Fibroblast of peridontal ligament (primary cell): Measurements from ENCODE around the gene NLK.

ENCODE experiments used
- DNase-seq: peaks from one replicate; pipeline ENCODE4 v3.0.0-alpha.2; 2010; ENCODE audit errors: extremely low read depth

NLK gene

GRCh38 chr17:28113269-28113668 lies 70.8 kb downstream of the NLK start:
- no peak for DNase-seq

- no peak for DNase-seq
These were observed 72.6 kb downstream of the NLK start for GRCh38 chr17:28115046-28115445.

GRCh38 chr17:28117304-28117703 lies 74.8 kb downstream of the NLK start:
- no peak for DNase-seq

GRCh38 chr17:28118362-28118761 lies 75.9 kb downstream of the NLK start:
- DNase-seq: peak; percentile 37

GRCh38 chr17:28119046-28119445 lies 76.6 kb downstream of the NLK start:
- DNase-seq: no peak

- DNase-seq: no peak
These were observed 77.1 kb downstream of the NLK start for GRCh38 chr17:28119560-28119959.

- DNase-seq: no peak
These were observed 78.3 kb downstream of the NLK start for GRCh38 chr17:28120766-28121165.

- no peak for DNase-seq
These were observed 82.5 kb downstream of the NLK start for GRCh38 chr17:28124962-28125361.

GRCh38 chr17:28125526-28126378 lies 83.3 kb downstream of the NLK start:
- DNase-seq: no peak

- no peak for DNase-seq
These were observed 84.7 kb downstream of the NLK start for GRCh38 chr17:28127196-28127595.

GRCh38 chr17:28128779-28129178 lies 86.3 kb downstream of the NLK start:
- no peak for DNase-seq

- DNase-seq: no peak
These were observed 88.0 kb downstream of the NLK start for GRCh38 chr17:28130472-28130871.

GRCh38 chr17:28131599-28131998 lies 89.1 kb downstream of the NLK start:
- DNase-seq: peak; percentile 42

GRCh38 chr17:28133562-28133970 lies 91.1 kb downstream of the NLK start:
- peak; percentile 63 for DNase-seq

GRCh38 chr17:28136923-28137322 lies 94.4 kb downstream of the NLK start:
- no peak for DNase-seq

GRCh38 chr17:28139822-28140221 lies 97.3 kb downstream of the NLK start:
- no peak for DNase-seq

- DNase-seq: no peak
These were observed 98.8 kb downstream of the NLK start for GRCh38 chr17:28141313-28141712.

GRCh38 chr17:28141773-28142172 lies 99.3 kb downstream of the NLK start:
- no peak for DNase-seq

- no peak for DNase-seq
These were observed 99.8 kb downstream of the NLK start for GRCh38 chr17:28142305-28142704.

- DNase-seq: no peak
These were observed 101.5 kb downstream of the NLK start for GRCh38 chr17:28144019-28144418.

- DNase-seq: peak; percentile 8
These were observed 102.9 kb downstream of the NLK start for GRCh38 chr17:28145348-28145747.

- no peak for DNase-seq
These were observed 104.5 kb downstream of the NLK start for GRCh38 chr17:28147017-28147416.

- DNase-seq: peak; percentile 35
These were observed 108.5 kb downstream of the NLK start for GRCh38 chr17:28151001-28151400.

GRCh38 chr17:28154214-28154613 lies 111.7 kb downstream of the NLK start:
- DNase-seq: no peak
